Measurements from ENCODE around the gene AGT.

The AGT gene

DNA sequence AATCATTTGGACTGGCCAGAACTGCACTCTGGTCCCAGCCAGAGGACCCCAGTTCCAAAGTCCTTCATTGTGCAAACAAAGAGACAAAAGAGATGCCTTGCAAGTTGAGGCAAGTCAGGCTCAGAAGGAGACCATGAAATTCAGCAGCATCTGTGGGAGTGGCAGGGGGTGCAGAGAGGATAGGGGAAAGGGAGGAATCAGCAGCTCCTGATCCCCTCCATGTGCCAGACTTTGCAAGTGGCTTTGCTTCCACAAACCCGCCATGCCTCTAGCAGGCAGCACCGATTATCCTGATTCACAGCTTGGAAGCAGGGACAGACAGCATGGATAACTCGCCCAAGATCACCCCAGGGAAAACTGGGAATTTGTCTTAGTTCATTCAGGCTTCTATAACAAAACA is 31.1 kb upstream of the AGT start:
- DNase-seq (ENCODE audit: low read depth): no peak
- H3K4me3 ChIP-seq (ENCODE audit: control insufficient read depth, low read depth, low read length): no peak overlapping the region
- TF ChIP-seq, protein P1, sequence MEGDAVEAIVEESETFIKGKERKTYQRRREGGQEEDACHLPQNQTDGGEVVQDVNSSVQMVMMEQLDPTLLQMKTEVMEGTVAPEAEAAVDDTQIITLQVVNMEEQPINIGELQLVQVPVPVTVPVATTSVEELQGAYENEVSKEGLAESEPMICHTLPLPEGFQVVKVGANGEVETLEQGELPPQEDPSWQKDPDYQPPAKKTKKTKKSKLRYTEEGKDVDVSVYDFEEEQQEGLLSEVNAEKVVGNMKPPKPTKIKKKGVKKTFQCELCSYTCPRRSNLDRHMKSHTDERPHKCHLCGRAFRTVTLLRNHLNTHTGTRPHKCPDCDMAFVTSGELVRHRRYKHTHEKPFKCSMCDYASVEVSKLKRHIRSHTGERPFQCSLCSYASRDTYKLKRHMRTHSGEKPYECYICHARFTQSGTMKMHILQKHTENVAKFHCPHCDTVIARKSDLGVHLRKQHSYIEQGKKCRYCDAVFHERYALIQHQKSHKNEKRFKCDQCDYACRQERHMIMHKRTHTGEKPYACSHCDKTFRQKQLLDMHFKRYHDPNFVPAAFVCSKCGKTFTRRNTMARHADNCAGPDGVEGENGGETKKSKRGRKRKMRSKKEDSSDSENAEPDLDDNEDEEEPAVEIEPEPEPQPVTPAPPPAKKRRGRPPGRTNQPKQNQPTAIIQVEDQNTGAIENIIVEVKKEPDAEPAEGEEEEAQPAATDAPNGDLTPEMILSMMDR (IDR thresholded peaks at IDR 0.05; ENCODE audit: control insufficient read depth, insufficient read depth, low read depth, low read length, missing control alignments): no peak

DNA sequence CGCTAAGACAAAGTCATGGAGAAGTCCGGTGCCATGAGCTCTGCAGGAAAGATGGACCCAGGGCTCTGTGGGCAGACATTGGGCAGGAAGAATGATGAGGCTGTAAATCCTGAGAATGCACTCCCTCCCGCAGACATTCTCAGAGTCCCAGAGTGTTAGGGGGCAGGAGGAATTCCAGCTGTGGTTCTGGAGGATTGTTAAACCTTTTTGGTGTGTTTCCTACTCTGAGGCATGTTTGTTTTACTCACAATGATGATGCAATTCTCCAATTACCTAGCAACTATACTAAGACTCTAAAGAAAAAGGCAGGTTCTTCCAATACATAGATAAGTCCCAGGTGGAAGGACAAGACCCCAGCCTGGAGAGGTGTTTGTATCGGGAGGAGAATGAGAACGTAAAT is 30.5 kb upstream of the AGT start:
- peak; percentile 46 for DNase-seq (ENCODE audit: low read depth)
- no peak overlapping the region for H3K4me3 ChIP-seq (ENCODE audit: control insufficient read depth, low read depth, low read length)
- TF ChIP-seq, protein P1 (IDR thresholded peaks at IDR 0.05; ENCODE audit: control insufficient read depth, insufficient read depth, low read depth, low read length, missing control alignments): no peak

DNA sequence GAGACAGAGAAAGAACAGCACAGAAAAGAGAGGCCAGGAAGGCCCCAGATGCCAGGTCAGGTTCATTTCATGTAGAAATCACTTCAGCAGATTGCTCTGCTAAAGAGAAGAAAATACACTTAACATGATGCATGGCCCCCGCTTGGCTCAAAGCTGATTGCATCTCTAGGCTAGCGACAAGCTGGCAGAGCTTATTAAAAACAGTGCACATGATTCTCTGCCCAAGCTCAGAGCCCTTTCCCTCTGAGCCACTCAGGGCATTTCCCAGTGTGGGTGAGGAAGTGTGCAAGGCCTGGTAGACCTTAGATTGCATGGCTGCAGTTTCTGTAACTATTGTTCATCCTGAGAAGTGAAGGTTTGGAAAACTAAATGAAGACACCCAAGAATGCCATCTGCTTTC is 30.0 kb upstream of the AGT start:
- no peak for DNase-seq (ENCODE audit: low read depth)
- H3K4me3 ChIP-seq (ENCODE audit: control insufficient read depth, low read depth, low read length): no peak overlapping the region
- TF ChIP-seq, protein P1 (IDR thresholded peaks at IDR 0.05; ENCODE audit: control insufficient read depth, insufficient read depth, low read depth, low read length, missing control alignments): no peak

DNA sequence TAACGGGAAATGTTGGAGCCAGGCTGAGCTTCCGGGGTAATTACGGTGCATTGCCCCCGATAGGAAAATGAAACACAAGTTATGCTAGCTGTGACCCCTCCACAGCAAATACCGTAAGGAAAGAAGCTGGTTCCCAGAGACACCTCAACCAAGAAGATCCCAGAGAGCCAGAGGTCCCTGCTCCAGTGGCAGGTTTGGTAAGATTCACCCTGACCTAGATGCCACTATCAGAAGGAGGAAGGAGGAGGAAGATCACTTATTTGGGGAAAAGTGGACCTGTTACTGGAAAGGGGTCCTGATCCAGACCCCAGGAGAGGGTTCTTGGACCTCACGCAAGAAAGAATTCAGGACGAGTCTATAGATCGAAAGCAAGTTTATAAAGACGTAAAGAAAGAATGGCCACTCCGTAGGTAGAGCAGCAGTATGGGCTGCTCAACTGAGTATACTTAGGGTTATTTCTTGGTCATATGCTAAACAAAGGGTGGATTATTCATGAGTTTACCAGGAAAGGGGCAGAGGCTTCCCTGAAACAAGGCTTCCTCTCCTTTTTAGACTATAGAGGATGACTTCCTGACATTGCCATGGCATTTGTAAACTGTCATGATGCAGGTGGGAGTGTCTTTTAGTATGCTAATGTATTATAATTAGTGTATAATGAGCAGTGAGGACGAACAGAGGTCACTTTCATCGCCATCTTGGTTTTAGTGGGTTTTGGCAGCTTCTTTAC is 25.8 kb upstream of the AGT start:
- H3K4me3 ChIP-seq (ENCODE audit: control insufficient read depth, low read depth, low read length): no peak overlapping the region
- TF ChIP-seq, protein P1 (IDR thresholded peaks at IDR 0.05; ENCODE audit: control insufficient read depth, insufficient read depth, low read depth, low read length, missing control alignments): no peak
- DNase-seq (ENCODE audit: low read depth): no peak

DNA sequence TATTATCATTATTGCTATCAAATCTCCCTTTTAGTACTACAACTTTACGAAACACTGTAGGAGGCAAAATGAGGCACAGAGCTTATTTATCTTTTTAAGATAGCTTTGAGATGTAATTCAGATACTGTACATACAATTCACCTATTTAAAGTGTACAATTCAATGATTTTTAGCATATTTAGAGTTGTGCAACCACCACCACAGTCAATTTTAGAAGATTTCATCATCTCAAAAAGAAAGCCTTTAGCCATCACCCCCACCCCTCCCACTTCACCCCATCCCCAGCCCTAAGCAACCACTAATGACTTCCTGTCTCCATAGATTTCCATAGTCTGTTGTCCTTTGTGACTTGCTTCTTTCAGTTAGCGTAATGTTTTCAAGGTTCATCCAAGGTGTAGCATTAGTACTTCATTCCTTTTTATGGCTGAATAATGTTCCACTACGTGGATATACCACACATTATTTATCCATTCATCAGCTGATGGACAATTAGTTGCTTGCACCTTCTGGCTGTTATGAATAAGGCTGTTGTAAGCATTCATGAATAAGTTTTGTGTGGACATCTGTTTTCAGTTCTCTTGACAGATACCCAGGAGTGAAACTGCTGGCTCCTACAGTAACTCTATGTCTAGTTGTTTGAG is 23.8 kb upstream of the AGT start:
- TF ChIP-seq, protein P1 (IDR thresholded peaks at IDR 0.05; ENCODE audit: control insufficient read depth, insufficient read depth, low read depth, low read length, missing control alignments): no peak
- DNase-seq (ENCODE audit: low read depth): no peak
- H3K4me3 ChIP-seq (ENCODE audit: control insufficient read depth, low read depth, low read length): no peak overlapping the region

DNA sequence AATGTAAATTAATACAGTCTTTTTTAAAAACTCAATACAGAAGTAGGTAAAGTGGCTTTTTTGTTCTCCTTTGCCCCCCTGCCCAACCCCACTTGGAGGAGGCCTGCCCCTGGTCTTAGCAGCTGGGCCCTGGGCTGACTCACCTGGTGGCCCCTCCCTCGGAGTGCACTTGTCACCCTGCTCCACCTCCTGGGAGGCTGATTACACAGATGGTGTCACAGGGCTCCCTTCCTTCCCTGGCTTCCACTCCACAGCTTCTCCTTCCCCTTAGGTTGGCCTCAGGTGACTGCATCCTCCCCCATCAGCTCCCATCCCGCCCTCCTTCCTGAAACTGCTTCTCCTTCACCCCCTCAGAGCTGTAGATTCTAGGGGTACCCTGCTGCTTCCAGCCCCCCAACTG is 21.5 kb upstream of the AGT start:
- no peak for DNase-seq (ENCODE audit: low read depth)
- no peak overlapping the region for H3K4me3 ChIP-seq (ENCODE audit: control insufficient read depth, low read depth, low read length)
- TF ChIP-seq, protein P1 (IDR thresholded peaks at IDR 0.05; ENCODE audit: control insufficient read depth, insufficient read depth, low read depth, low read length, missing control alignments): no peak
